RPMI8226 (cell line): ENCODE data around the gene DHX57.
"Not testable (repeated sequence)": the region's sequence is repeated elsewhere in the genome, so short reads cannot be mapped to it uniquely, and the experiment has no call there.

Source experiments
- DNase-seq: peaks from one replicate; pipeline ENCODE4 v3.0.0-alpha.2; 2015

Gene DHX57

GRCh38 chr2:38795016-38795415 is 80.7 kb downstream of the DHX57 start:
- DNase-seq = not testable (repeated sequence)

GRCh38 chr2:38794235-38794946 is 81.3 kb downstream of the DHX57 start:
- no peak for DNase-seq

- DNase-seq = no peak
These were observed 82.2 kb downstream of the DHX57 start for GRCh38 chr2:38793511-38793910.

- DNase-seq = no peak
These were observed 83.0 kb downstream of the DHX57 start for GRCh38 chr2:38792751-38793150.

GRCh38 chr2:38792321-38792720 is 83.4 kb downstream of the DHX57 start:
- DNase-seq = not testable (repeated sequence)

- no peak for DNase-seq
These were observed 84.0 kb downstream of the DHX57 start for GRCh38 chr2:38791744-38792143.

- no peak for DNase-seq
These were observed 86.0 kb downstream of the DHX57 start for GRCh38 chr2:38789691-38790090.

GRCh38 chr2:38788306-38788705 is 87.4 kb downstream of the DHX57 start:
- no peak for DNase-seq

GRCh38 chr2:38783586-38783985 is 92.1 kb downstream of the DHX57 start:
- no peak for DNase-seq

- no peak for DNase-seq
These were observed 97.0 kb downstream of the DHX57 start for GRCh38 chr2:38778687-38779082.

GRCh38 chr2:38776531-38776930 is 99.2 kb downstream of the DHX57 start:
- no peak for DNase-seq

GRCh38 chr2:38775921-38776225 is 99.9 kb downstream of the DHX57 start:
- DNase-seq = no peak

- no peak for DNase-seq
These were observed 100.4 kb downstream of the DHX57 start for GRCh38 chr2:38775097-38775920.

- peak; percentile 42 for DNase-seq
These were observed 104.1 kb downstream of the DHX57 start for GRCh38 chr2:38771632-38772031.

- DNase-seq = no peak
These were observed 110.2 kb downstream of the DHX57 start for GRCh38 chr2:38765551-38765950.

GRCh38 chr2:38765149-38765548 is 110.6 kb downstream of the DHX57 start:
- no peak for DNase-seq

- no peak for DNase-seq
These were observed 112.0 kb downstream of the DHX57 start for GRCh38 chr2:38763728-38764127.

GRCh38 chr2:38763228-38763627 is 112.5 kb downstream of the DHX57 start:
- DNase-seq = no peak

GRCh38 chr2:38755891-38756290 is 119.8 kb downstream of the DHX57 start:
- not testable (repeated sequence) for DNase-seq

- DNase-seq = no peak
These were observed 121.2 kb downstream of the DHX57 start for GRCh38 chr2:38754506-38754905.

- DNase-seq = no peak
These were observed 121.7 kb downstream of the DHX57 start for GRCh38 chr2:38754049-38754448.

GRCh38 chr2:38751596-38752410 is 123.9 kb downstream of the DHX57 start:
- DNase-seq = no peak

GRCh38 chr2:38750891-38751595 is 124.7 kb downstream of the DHX57 start, which contains the start of gene SRSF7:
SRSF7 (minus strand) TSS chr2:38751361; CDS start chr2:38751256, 105 bp downstream.
- DNase-seq = peak; percentile 97
